AG09319 (cell line): ENCODE results near the gene LCN2.

Source experiments
- DNase-seq: peaks from one replicate; pipeline ENCODE4 v3.0.0-alpha.2; 2010; ENCODE audit warnings: low read depth; ENCODE audit errors: extremely low read depth
- TF ChIP-seq, protein P1 (sequence below): IDR thresholded peaks from 2 replicates; pipeline ENCODE4 v1.5.1; 2011; ENCODE audit warnings: low read depth, mild to moderate bottlenecking, inconsistent platforms, low read length, moderate library complexity

Gene LCN2

DNA sequence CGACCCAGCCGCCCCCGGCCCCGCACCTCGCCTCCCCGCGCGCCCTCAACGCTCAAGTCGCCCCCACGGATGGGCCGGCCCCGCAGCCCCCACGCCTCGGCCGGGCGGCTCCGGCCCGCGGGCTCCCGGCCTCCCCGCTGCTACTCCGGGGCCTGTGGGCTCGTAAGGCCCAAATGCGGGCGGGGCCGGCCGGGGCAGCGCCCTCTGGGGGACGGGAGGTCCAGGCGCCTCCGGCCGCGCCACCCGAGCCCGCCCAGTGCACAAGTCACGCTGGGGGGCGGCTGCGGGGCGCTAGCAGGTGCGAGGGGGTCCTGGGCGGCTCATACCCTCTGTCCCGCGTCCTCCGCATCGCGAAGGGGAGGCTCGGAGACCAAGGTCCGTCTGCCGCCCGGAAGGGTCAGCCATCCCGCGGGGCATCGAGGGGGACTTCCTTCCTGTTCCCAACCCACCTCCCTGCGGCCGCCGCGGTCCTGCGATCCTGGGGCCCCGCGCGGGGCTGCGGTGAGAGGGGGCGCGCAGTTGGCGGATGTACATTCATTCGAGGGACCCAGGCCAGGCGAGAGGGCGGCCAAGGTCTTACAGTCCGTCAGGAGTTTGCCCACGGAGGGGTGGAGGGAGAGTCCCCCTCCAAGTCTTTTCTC, 42.3 kb downstream of the LCN2 start, which contains the start of gene CIZ1:
Gene CIZ1 (minus strand): TSS at position 167 of the 641 bp plus-strand sequence. CDS start 715 bp downstream, outside the sequence.
- DNase-seq, result peak; percentile 59
- TF ChIP-seq, protein P1, sequence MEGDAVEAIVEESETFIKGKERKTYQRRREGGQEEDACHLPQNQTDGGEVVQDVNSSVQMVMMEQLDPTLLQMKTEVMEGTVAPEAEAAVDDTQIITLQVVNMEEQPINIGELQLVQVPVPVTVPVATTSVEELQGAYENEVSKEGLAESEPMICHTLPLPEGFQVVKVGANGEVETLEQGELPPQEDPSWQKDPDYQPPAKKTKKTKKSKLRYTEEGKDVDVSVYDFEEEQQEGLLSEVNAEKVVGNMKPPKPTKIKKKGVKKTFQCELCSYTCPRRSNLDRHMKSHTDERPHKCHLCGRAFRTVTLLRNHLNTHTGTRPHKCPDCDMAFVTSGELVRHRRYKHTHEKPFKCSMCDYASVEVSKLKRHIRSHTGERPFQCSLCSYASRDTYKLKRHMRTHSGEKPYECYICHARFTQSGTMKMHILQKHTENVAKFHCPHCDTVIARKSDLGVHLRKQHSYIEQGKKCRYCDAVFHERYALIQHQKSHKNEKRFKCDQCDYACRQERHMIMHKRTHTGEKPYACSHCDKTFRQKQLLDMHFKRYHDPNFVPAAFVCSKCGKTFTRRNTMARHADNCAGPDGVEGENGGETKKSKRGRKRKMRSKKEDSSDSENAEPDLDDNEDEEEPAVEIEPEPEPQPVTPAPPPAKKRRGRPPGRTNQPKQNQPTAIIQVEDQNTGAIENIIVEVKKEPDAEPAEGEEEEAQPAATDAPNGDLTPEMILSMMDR, result peak; percentile 49

DNA sequence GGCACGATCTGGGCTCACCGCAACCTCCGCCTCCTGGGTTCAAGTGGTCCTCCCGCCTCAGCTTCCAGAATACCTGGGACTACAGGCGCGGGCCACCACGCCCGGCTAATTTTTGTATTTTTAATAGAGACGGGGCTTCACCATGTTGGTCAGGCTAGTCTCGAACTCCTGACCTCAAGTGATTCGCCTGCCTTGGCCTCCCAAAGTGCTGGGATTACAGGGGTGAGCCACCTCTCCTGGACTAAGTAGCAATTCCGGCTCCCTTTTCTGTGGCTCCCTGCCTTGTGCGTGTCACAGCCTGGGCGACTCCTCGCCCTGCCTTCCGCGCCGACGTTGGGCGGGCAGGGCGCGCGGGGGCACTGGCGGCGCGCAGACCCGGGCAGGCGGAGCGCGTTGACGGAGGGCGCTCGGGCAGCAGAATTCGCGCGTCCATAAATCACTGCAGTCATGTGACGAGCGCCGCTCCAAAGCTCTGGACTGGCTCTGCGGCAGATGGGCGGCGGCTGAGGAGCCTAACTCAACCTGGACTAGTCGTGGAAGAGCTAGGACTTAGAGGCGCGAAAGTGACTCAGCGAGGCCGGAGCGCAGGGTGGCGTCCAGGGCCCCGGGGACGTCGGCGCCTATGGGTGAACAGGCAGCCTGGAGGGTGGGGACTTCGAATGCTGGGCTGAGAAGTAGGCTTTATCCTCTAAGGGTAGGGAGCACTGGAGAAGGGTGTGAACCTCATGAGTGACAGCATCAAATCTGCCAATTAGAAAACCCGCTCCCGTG, 43.5 kb downstream of the LCN2 start:
- DNase-seq, result no peak
- TF ChIP-seq, protein P1, result no peak

GRCh38 chr9:128193469-128194096, 44.3 kb downstream of the LCN2 start:
- DNase-seq, result no peak
- TF ChIP-seq, protein P1, result no peak

DNA sequence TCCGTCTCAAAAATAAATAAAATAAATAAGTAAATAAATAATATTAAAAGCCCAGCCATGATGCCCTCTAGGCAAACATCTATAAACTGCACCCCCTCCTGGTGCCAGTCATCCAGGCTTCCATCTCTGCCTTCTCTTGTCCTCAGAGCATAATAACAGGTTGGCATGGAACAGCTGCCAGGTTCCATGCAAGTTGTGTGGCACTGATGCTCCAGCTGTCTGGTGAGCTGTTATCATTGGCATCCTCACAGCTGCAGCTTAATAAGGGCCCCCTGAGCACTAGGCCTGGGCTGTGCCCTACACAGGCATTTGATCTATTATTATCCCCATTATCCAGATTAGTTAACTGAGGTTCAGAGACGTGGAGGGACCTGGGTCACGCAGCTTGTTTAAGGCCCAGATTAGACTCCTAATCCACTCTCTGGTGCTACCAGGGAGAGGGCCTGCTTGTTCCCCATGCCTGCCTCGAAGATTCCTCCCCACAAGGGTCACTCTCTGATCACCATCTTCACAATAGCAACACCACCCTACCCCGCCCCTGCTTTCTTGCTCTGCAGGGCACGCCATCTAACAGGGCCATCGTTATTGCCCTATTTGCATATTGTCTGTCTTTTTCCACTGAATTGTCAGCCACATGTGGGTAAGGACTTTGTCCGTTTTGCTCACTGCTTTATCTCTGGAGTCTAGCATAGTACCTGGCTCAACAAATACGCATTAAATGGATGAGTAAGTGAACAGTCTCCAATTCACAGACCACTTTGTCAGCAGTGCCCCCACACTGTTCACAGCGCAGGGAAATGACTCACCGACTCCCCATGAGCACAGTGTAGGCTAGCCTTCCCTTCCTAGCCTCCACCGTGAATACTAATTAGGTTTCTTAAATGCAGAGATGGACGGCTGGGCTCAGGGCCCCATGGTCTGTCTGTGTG, 52.5 kb downstream of the LCN2 start:
- TF ChIP-seq, protein P1, result no peak
- no peak for DNase-seq

GRCh38 chr9:128202648-128203023, 53.4 kb downstream of the LCN2 start:
- TF ChIP-seq, protein P1, result no peak
- no peak for DNase-seq
